Hepatic stellate cell (primary cell): ENCODE measurements around the gene MAGEB4.
"Not testable (repeated sequence)": the region's sequence is repeated elsewhere in the genome, so short reads cannot be mapped to it uniquely, and the experiment has no call there.

ENCODE experiments used
- DNase-seq: peaks from one replicate; pipeline ENCODE4 v3.0.0; 2011; ENCODE audit warnings: low spot score

Gene MAGEB4

GRCh38 chrX:30241724-30242415 is at the start of gene MAGEB4:
MAGEB4 (plus strand) TSS chrX:30242000; CDS start chrX:30242136, 136 bp downstream.
- no peak for DNase-seq

DNA sequence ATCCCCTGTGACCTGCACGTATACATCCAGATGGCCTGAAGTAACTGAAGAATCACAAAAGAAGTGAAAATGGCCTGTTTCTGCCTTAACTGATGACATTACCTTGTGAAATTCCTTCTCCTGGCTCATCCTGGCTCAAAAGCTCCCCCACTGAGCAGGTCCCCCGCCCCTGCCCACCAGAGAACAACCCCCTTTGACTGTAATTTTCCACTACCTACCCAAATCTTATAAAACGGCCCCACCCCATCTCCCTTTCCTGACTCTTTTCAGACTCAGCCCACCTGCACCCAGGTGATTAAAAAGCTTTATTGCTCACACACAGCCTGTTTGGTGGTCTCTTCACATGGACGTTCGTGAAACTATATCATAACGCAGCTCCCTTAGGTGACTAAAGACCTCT is 47.9 kb upstream of the MAGEB4 start:
- DNase-seq: not testable (repeated sequence)

GRCh38 chrX:30196322-30196721 is 45.5 kb upstream of the MAGEB4 start:
- DNase-seq: no peak

GRCh38 chrX:30212172-30212571 is 29.6 kb upstream of the MAGEB4 start:
- DNase-seq: no peak

- DNase-seq: no peak
These were observed 26.4 kb upstream of the MAGEB4 start, which contains the start of gene MAGEB2 for GRCh38 chrX:30215357-30215843. MAGEB2 (plus strand) TSS chrX:30215563; CDS start chrX:30218581, 3,018 bp downstream.

- no peak for DNase-seq
These were observed 24.3 kb upstream of the MAGEB4 start for GRCh38 chrX:30217465-30217864.

DNA sequence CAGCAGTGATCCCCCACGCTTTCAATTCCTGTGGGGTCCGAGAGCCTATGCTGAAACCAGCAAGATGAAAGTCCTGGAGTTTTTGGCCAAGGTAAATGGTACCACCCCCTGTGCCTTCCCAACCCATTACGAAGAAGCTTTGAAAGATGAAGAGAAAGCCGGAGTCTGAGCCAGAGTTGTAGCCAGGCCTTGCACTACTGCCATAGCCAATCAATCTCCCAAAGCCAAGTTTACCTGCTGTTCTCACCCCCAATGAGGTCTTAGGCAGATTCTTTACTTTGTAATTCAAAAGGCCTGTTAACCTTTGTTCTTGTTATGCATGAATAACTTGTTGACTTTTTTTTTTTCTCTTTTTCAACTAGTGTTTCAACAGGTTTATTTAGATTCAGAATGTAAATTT is 22.4 kb upstream of the MAGEB4 start:
- no peak for DNase-seq

- DNase-seq: no peak
These were observed 21.1 kb upstream of the MAGEB4 start for GRCh38 chrX:30220661-30221060.

DNA sequence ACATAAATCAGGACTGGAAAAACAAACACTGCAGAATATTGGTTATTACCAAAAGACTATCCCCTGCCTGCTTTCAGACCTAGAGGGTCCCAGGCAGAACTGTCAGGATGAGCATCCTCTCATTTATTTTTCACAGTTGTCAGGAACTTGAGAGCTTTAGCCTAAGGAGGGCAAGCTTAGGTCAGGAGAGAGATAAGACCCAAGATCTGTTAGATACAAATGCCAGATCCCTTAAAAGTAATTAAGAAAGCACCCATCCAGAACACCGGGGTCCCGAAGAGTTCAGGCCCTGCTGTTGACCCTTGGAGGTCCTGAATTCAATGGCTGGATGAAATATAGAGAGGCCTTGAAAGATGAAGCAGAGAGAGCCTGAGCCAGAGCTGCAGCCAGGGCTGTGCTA is 17.3 kb upstream of the MAGEB4 start:
- no peak for DNase-seq

- no peak for DNase-seq
These were observed 13.3 kb upstream of the MAGEB4 start for GRCh38 chrX:30228526-30228925.

- no peak for DNase-seq
These were observed 11.4 kb upstream of the MAGEB4 start, which contains the start of gene MAGEB3 for GRCh38 chrX:30230395-30230794. MAGEB3 (plus strand) TSS chrX:30230657; CDS start chrX:30235925, 5,268 bp downstream.

GRCh38 chrX:30246769-30247489 is 5.1 kb downstream of the MAGEB4 start, which contains the start of gene MAGEB1:
MAGEB1 (plus strand) TSS chrX:30247146; CDS start chrX:30250494, 3,348 bp downstream.
- DNase-seq: no peak

- no peak for DNase-seq
These were observed 7.1 kb downstream of the MAGEB4 start for GRCh38 chrX:30248854-30249253.

- DNase-seq: no peak
These were observed 11.5 kb downstream of the MAGEB4 start for GRCh38 chrX:30253257-30253656.

- no peak for DNase-seq
These were observed 18.1 kb downstream of the MAGEB4 start for GRCh38 chrX:30259927-30260326.

- DNase-seq: no peak
These were observed 19.2 kb downstream of the MAGEB4 start for GRCh38 chrX:30261012-30261411.

DNA sequence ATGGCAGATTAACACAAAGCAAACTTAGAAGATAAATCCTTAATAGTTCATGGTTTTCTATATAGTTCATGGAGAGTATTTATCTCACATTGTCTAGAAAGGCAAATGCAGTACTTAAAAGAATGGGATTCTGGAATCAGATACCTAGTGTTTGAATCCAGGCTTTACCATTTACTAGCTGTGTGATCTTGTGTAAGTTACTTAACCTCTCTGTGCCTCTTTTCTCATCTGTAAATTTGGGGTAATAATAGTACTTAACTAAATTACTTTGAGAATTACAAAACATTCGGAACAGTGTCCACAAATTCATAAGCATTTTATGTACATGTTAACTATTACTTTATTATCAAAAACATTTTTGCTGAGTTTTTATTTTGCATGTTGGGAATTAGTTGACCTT is 21.0 kb downstream of the MAGEB4 start:
- no peak for DNase-seq

GRCh38 chrX:30270639-30271038 is 28.8 kb downstream of the MAGEB4 start:
- no peak for DNase-seq

DNA sequence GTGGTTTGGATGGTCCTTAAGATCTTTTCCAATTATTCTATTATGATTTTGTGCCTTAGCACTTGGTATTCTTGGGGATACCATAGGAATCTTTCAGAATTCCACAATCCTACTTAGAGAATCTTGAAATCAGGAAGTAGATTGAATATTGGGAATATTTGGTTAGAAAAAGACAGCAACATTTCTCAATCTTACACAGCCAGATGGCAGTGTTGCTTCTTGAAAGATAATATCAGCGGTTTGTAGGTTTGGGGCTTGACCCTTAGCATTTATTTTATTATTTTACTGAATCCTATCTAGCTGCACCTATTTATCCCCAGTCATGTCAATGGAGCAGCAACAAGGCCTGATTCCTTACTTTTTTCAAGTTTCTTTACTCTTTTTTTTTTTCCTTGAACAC is 33.7 kb downstream of the MAGEB4 start:
- DNase-seq: no peak

GRCh38 chrX:30278365-30278764 is 36.6 kb downstream of the MAGEB4 start:
- DNase-seq: no peak

DNA sequence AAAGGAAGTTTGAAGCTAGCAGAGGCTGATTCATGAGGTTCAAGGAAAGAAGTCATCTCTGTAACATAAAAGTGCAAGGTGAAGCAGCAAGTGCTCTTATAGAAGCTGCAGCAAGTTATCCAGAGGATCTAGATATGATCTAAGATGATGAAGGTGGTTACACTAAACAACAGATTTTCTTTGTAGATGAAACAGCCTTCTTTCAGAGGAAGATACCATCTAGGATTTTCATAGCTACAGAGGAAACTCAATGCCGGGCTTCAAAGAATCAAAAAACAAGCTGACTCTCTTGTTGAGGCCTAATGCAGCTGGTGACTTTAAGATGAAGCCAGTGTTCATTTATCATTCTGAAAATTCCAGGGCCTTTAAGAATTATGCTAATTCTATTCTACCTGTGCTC is 38.6 kb downstream of the MAGEB4 start:
- DNase-seq: no peak

GRCh38 chrX:30282527-30282926 is 40.7 kb downstream of the MAGEB4 start:
- DNase-seq: no peak
